ENCODE results near the gene CES5A.
"Not testable (repeated sequence)": the region's sequence is repeated elsewhere in the genome, so short reads cannot be mapped to it uniquely, and the experiment has no call there.

Gene CES5A

DNA sequence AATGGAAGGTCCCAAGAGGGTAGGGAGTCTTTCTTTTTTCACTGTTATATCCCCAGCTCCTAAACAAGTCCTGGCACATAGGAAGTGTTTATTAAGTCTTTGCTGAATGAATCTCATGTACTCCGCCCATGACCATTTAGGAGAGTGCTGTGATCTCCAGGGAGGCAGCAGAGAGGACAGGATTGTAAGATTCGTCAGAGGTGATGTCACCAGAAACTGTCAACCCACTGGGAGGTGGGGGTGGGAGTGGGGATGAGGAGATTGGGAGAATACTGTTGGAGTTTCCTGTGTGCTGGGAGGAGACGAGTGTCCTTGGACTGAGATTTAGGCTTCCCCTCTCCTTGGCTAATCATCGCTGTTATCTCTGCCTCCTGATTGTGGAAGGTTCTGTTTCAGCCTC is 59.0 kb downstream of the CES5A start:
- not testable (repeated sequence) for H3K4me3 Mint-ChIP-seq; H3K27ac Mint-ChIP-seq (ENCODE audit: low read depth); DNase-seq (ENCODE audit: low spot score in 2 of 2); H3K36me3 Mint-ChIP-seq (ENCODE audit: insufficient read depth); ATAC-seq (replicated peaks; ENCODE audit: extremely low read depth, poor library complexity, severe bottlenecking); H3K4me1 Mint-ChIP-seq; H3K9me3 Mint-ChIP-seq
- peaks cover 77% of the 10 kb centered on the region for H3K27me3 Mint-ChIP-seq

DNA sequence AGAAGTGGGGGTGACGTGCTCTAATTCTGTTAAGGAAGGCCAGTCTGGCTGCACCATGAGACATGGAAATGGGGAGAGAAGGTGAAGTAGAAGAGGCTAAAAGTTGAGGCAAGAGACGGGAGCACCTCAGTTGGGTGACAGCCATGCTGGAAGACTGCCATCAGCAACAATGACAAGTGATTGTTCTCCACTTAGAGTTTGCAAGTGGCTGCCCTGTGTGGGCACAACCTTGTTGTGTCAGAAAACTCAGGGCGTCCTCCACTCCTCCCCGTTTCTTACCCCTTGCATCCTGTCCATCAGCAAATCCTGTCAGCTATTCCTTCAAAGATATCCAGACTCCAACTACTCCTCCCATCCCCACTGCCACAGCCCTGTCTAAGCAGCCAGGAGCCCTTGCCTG is 59.9 kb downstream of the CES5A start:
- Mint-ChIP-seq H3K9me3 (no peaks in the 10 kb centered on the region), H3K27me3 (peaks cover 78% of the 10 kb centered on the region), H3K27ac (ENCODE audit: low read depth) (no peak overlapping the region), H3K4me1 (no peaks in the 10 kb centered on the region), H3K36me3 (ENCODE audit: insufficient read depth) (no peaks in the 10 kb centered on the region), H3K4me3 (no peak overlapping the region)
- ATAC-seq (replicated peaks; ENCODE audit: extremely low read depth, poor library complexity, severe bottlenecking) (no peak), DNase-seq (ENCODE audit: low spot score in 2 of 2) (no peak)

GRCh38 chr16:55814174-55814573 is 61.0 kb downstream of the CES5A start:
- not testable (repeated sequence) for H3K4me3 Mint-ChIP-seq; DNase-seq (ENCODE audit: low spot score in 2 of 2); H3K36me3 Mint-ChIP-seq (ENCODE audit: insufficient read depth); H3K4me1 Mint-ChIP-seq; ATAC-seq (replicated peaks; ENCODE audit: extremely low read depth, poor library complexity, severe bottlenecking); H3K27ac Mint-ChIP-seq (ENCODE audit: low read depth); H3K9me3 Mint-ChIP-seq
- peaks cover 82% of the 10 kb centered on the region for H3K27me3 Mint-ChIP-seq

GRCh38 chr16:55813730-55814129 is 61.4 kb downstream of the CES5A start:
- H3K4me3 Mint-ChIP-seq; DNase-seq (ENCODE audit: low spot score in 2 of 2); ATAC-seq (replicated peaks; ENCODE audit: extremely low read depth, poor library complexity, severe bottlenecking); H3K27ac Mint-ChIP-seq (ENCODE audit: low read depth); H3K4me1 Mint-ChIP-seq; H3K9me3 Mint-ChIP-seq; H3K36me3 Mint-ChIP-seq (ENCODE audit: insufficient read depth): not testable (repeated sequence)
- peaks cover 78% of the 10 kb centered on the region for H3K27me3 Mint-ChIP-seq

GRCh38 chr16:55812951-55813350 is 62.2 kb downstream of the CES5A start:
- DNase-seq (ENCODE audit: low spot score in 2 of 2) = no peak
- H3K9me3 Mint-ChIP-seq = no peaks in the 10 kb centered on the region
- no peaks in the 10 kb centered on the region for H3K36me3 Mint-ChIP-seq (ENCODE audit: insufficient read depth)
- no peak overlapping the region for H3K4me3 Mint-ChIP-seq
- no peaks in the 10 kb centered on the region for H3K4me1 Mint-ChIP-seq
- H3K27ac Mint-ChIP-seq (ENCODE audit: low read depth) = no peak overlapping the region
- H3K27me3 Mint-ChIP-seq = peaks cover 72% of the 10 kb centered on the region
- ATAC-seq (replicated peaks; ENCODE audit: extremely low read depth, poor library complexity, severe bottlenecking) = no peak

GRCh38 chr16:55811811-55812210 is 63.4 kb downstream of the CES5A start:
- Mint-ChIP-seq H3K9me3 (no peaks in the 10 kb centered on the region), H3K4me3 (no peak overlapping the region), H3K27me3 (peaks cover 60% of the 10 kb centered on the region), H3K4me1 (no peaks in the 10 kb centered on the region), H3K36me3 (ENCODE audit: insufficient read depth) (no peaks in the 10 kb centered on the region), H3K27ac (ENCODE audit: low read depth) (no peak overlapping the region)
- no peak for DNase-seq (ENCODE audit: low spot score in 2 of 2)
- no peak for ATAC-seq (replicated peaks; ENCODE audit: extremely low read depth, poor library complexity, severe bottlenecking)

- no peaks in the 10 kb centered on the region for H3K36me3 Mint-ChIP-seq (ENCODE audit: insufficient read depth)
- H3K4me3 Mint-ChIP-seq = no peak overlapping the region
- ATAC-seq (replicated peaks; ENCODE audit: extremely low read depth, poor library complexity, severe bottlenecking) (no peak), DNase-seq (ENCODE audit: low spot score in 2 of 2) (no peak)
- no peaks in the 10 kb centered on the region for H3K9me3 Mint-ChIP-seq
- H3K27me3 Mint-ChIP-seq = peaks cover 47% of the 10 kb centered on the region
- H3K27ac Mint-ChIP-seq (ENCODE audit: low read depth) = no peak overlapping the region
- H3K4me1 Mint-ChIP-seq = no peaks in the 10 kb centered on the region
These were observed 64.7 kb downstream of the CES5A start for GRCh38 chr16:55810451-55810961.

GRCh38 chr16:55809851-55810250 is 65.3 kb downstream of the CES5A start:
- Mint-ChIP-seq H3K4me3 (no peak overlapping the region), H3K27ac (ENCODE audit: low read depth) (no peak overlapping the region)

DNA sequence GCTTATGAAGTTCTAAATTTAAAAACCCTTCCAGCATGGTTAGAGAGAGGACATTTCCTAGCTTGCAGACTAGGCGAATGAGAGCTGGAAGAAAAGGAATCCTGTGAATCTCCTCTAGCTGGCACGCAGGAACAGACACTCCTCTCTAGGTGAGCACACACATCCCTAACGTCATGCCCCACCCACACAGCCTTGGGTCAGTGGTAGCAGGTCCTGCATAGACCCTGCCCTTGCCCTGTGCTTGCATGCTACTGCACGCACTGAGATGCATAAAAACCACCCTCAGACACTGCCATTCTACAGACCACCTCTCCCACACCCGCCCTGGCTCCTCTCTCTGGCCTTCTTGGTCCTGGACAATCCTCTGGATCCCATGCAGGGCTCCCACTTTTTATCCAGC is 65.8 kb downstream of the CES5A start:
- no peaks in the 10 kb centered on the region for H3K36me3 Mint-ChIP-seq (ENCODE audit: insufficient read depth)
- H3K4me1 Mint-ChIP-seq = no peaks in the 10 kb centered on the region
- DNase-seq (ENCODE audit: low spot score in 2 of 2) = no peak
- H3K9me3 Mint-ChIP-seq = no peaks in the 10 kb centered on the region
- H3K27me3 Mint-ChIP-seq = peaks cover 36% of the 10 kb centered on the region
- no peak overlapping the region for H3K27ac Mint-ChIP-seq (ENCODE audit: low read depth)
- ATAC-seq (replicated peaks; ENCODE audit: extremely low read depth, poor library complexity, severe bottlenecking) = no peak
- H3K4me3 Mint-ChIP-seq = no peak overlapping the region

More at GRCh38 chr16:55809851-55810250, 65.3 kb downstream of the CES5A start:
- H3K9me3 Mint-ChIP-seq = no peaks in the 10 kb centered on the region
- ATAC-seq (replicated peaks; ENCODE audit: extremely low read depth, poor library complexity, severe bottlenecking) = no peak
- peaks cover 41% of the 10 kb centered on the region for H3K27me3 Mint-ChIP-seq
- H3K4me1 Mint-ChIP-seq = no peaks in the 10 kb centered on the region
- H3K36me3 Mint-ChIP-seq (ENCODE audit: insufficient read depth) = no peaks in the 10 kb centered on the region
- DNase-seq (ENCODE audit: low spot score in 2 of 2) = no peak

GRCh38 chr16:55808286-55808685 is 66.9 kb downstream of the CES5A start:
- H3K4me3 Mint-ChIP-seq; DNase-seq (ENCODE audit: low spot score in 2 of 2); H3K27ac Mint-ChIP-seq (ENCODE audit: low read depth); H3K9me3 Mint-ChIP-seq; H3K4me1 Mint-ChIP-seq; ATAC-seq (replicated peaks; ENCODE audit: extremely low read depth, poor library complexity, severe bottlenecking); H3K36me3 Mint-ChIP-seq (ENCODE audit: insufficient read depth): not testable (repeated sequence)
- H3K27me3 Mint-ChIP-seq = peaks cover 35% of the 10 kb centered on the region

DNA sequence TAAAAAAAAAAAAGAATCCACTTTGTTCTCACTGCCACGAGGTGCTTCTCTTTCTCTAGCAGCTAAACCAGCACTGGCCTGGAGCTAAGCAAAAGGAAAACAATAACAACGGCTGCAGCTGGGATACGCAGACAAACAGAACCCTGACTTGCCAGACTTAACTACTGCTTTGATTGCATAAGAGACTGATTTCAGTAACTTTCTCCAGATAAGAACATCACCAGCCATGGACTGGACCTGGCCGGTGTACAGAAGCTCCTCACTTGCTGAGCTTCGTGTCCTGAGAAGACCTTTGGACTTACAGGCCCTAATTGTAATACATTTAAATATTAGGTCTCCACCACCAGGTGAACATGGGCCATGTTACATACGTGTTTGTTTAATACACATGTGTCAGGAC is 70.1 kb downstream of the CES5A start:
- not testable (repeated sequence) for H3K36me3 Mint-ChIP-seq (ENCODE audit: insufficient read depth); H3K27me3 Mint-ChIP-seq; H3K9me3 Mint-ChIP-seq; ATAC-seq (replicated peaks; ENCODE audit: extremely low read depth, poor library complexity, severe bottlenecking); H3K4me3 Mint-ChIP-seq; H3K27ac Mint-ChIP-seq (ENCODE audit: low read depth); DNase-seq (ENCODE audit: low spot score in 2 of 2); H3K4me1 Mint-ChIP-seq

- not testable (repeated sequence) for H3K27me3 Mint-ChIP-seq; H3K36me3 Mint-ChIP-seq (ENCODE audit: insufficient read depth); H3K4me3 Mint-ChIP-seq; H3K4me1 Mint-ChIP-seq; H3K27ac Mint-ChIP-seq (ENCODE audit: low read depth); H3K9me3 Mint-ChIP-seq; DNase-seq (ENCODE audit: low spot score in 2 of 2)
- ATAC-seq (replicated peaks; ENCODE audit: extremely low read depth, poor library complexity, severe bottlenecking) = peak; percentile 88
These were observed 71.5 kb downstream of the CES5A start for GRCh38 chr16:55803681-55804080.

Data from central memory CD8-positive, alpha-beta T cell (primary cell).